GM12878 (cell line): ENCODE data around the gene DENND10. TPM values are rescaled to one million over a fixed set of nuclear protein-coding genes. Genes with fewer than 3 reads are reported as not detected.

ENCODE experiments used
- ATAC-seq: fragments of 200-7000 bp; cut with Tn5 transposase; 3 replicates; pipeline ENCODE4 v1.9.1; 2020; ENCODE audit warnings: mild to moderate bottlenecking, moderate library complexity
- Bru-seq: library from RNA; stranded (reverse); fragments of 400-500 nt; gene quantifications from one replicate; lab custom pipeline; 2021; lab: Mats Ljungman, UMichigan
- BruChase-seq, 2 experiments: library from RNA; stranded (reverse); fragments of 400-500 nt; gene quantifications; one replicate each; lab custom pipeline; 2021; lab: Mats Ljungman, UMichigan
- BruUV-seq: library from RNA; stranded (reverse); fragments of 400-500 nt; replicated peaks from 2 replicates; lab custom pipeline; 2021; lab: Mats Ljungman, UMichigan
- CTCF ChIA-PET: fragments of 300-600 bp; sonication (Branson Sonifier 250); formaldehyde crosslinking; extraction: SDS; loops from one replicate; lab custom pipeline; 2021; ENCODE audit warnings: inconsistent platforms; lab: Yijun Ruan, JAX
- POLR2A ChIA-PET: fragments of 350-600 bp; formaldehyde crosslinking; extraction: SDS; loops from one replicate; lab custom pipeline; 2021; ENCODE audit warnings: inconsistent platforms; lab: Charles Lee
- RAD21 ChIA-PET: fragments of 300-600 bp; sonication (Branson Sonifier 250); formaldehyde crosslinking; loops from one replicate; lab custom pipeline; 2023; ENCODE audit warnings: antibody characterized with exemption; ENCODE audit not compliant: unreplicated experiment; lab: Charles Lee
- SMC1A ChIA-PET: fragments of 300-600 bp; sonication (Branson Sonifier 250); formaldehyde crosslinking; loops from one replicate; lab custom pipeline; 2023; ENCODE audit not compliant: unreplicated experiment, uncharacterized antibody; lab: Charles Lee
- DNase-seq: peaks from one replicate; pipeline ENCODE4 v3.0.0-alpha.2; 2011; ENCODE audit warnings: low read depth, low spot score
- FAIRE-seq: peaks from 3 replicates; lab custom pipeline; 2011; peaks lifted over from hg19 to GRCh38; lab: Jason Lieb, UNC
- H2AFZ ChIP-seq: 2 replicates; pipeline ENCODE4 v1.6.0; 2011; ENCODE audit warnings: low read depth, low read length, control low read depth; ENCODE audit not compliant: control insufficient read depth
- H3K27ac ChIP-seq: 2 replicates; pipeline ENCODE4 v1.5.1; 2011; ENCODE audit warnings: control low read depth; ENCODE audit not compliant: control insufficient read depth, insufficient read depth
- H3K27me3 ChIP-seq, 2 experiments: replicated peaks in 1 of 2; 2 replicates each; pipeline versions ENCODE4 v1.6.0 to v1.6.1; 2011; ENCODE audit warnings: low read length in 1 of 2; ENCODE audit not compliant: control insufficient read depth in 2 of 2, insufficient read depth in 2 of 2
- H3K36me3 ChIP-seq, 2 experiments: 2 replicates each; pipeline ENCODE4 v1.5.1; 2011; ENCODE audit warnings: low read length in 1 of 2; ENCODE audit not compliant: control insufficient read depth in 2 of 2, insufficient read depth in 2 of 2
- H3K4me1 ChIP-seq: 2 replicates; pipeline ENCODE4 v1.6.1; 2011; ENCODE audit warnings: mild to moderate bottlenecking, low read length, moderate library complexity, mixed read lengths; ENCODE audit not compliant: control insufficient read depth, insufficient read depth
- H3K4me2 ChIP-seq: 2 replicates; pipeline ENCODE4 v1.6.0; 2011; ENCODE audit warnings: control low read depth; ENCODE audit not compliant: control insufficient read depth, insufficient read depth
- H3K4me3 ChIP-seq: fragments of 200-600 bp; sonication (generic); 2 replicates; pipeline ENCODE4 v1.5.1; 2016
- H3K79me2 ChIP-seq: 2 replicates; pipeline ENCODE4 v1.6.0; 2011; ENCODE audit warnings: low read length; ENCODE audit not compliant: control insufficient read depth, insufficient read depth
- H3K9ac ChIP-seq: 2 replicates; pipeline ENCODE4 v1.8.0; 2011; ENCODE audit warnings: low read length, control low read depth, mixed read lengths; ENCODE audit not compliant: control insufficient read depth, insufficient read depth
- H3K9me3 ChIP-seq: replicated peaks from 3 replicates; pipeline ENCODE4 v1.5.1; 2011; ENCODE audit warnings: mild to moderate bottlenecking, low read length; ENCODE audit not compliant: control insufficient read depth, insufficient read depth
- H4K20me1 ChIP-seq: 2 replicates; pipeline ENCODE4 v1.6.0; 2011; ENCODE audit not compliant: control insufficient read depth, insufficient read depth
- BHLHE40 ChIP-seq, 2 experiments: fragments of 450-650 bp in 1 of 2; IDR thresholded peaks; 2 replicates each; pipeline ENCODE4 v1.6.1; 2011 to 2017; ENCODE audit warnings: low read depth in 2 of 2, borderline replicate concordance in 1 of 2, improper control_type of control experiment in 1 of 2, low read length in 1 of 2, mild to moderate bottlenecking in 1 of 2
- TAF1 ChIP-seq: IDR thresholded peaks from 2 replicates; pipeline ENCODE4 v1.6.1; 2011; ENCODE audit warnings: mild to moderate bottlenecking, low read depth, low read length, borderline replicate concordance
- WGBS: methylation state at CpG from one replicate; pipeline ENCODE4 v1.1.6; 2016; ENCODE audit warnings: low lambda C conversion rate; ENCODE audit not compliant: insufficient replicate concordance, insufficient coverage; ENCODE audit errors: missing lambda C conversion rate; 5-methylcytosine and 5-hydroxymethylcytosine counted together
- in situ Hi-C: fragments of 300-500 bp; cut with MboI; formaldehyde crosslinking; loops from 9 replicates; pipeline ENCODE4 v1.14.3; 2018; ENCODE audit warnings: mixed read lengths
- intact Hi-C: fragments of 100-400 bp; cut with micrococcal nuclease; formaldehyde crosslinking; loops from one replicate; pipeline ENCODE4 v1.14.2; 2022; ENCODE audit not compliant: unreplicated experiment
- long read RNA-seq, 2 experiments: library from polyadenylated mRNA; unstranded; transcript quantifications; one replicate each; pipeline ENCODE4 v2.0.0, GENCODE V29; 2019 to 2020
- polyA minus RNA-seq, 3 experiments: library from RNA; depleted of rRNA, polyadenylated mRNA; stranded (reverse); fragments of >200 nt; gene quantifications; 2 replicates each; pipeline ENCODE4 v1.2.3, GENCODE V29; 2011
- polyA plus RNA-seq, 11 experiments: library from polyadenylated mRNA; depleted of rRNA in 4 of 11; unstranded in 6 of 11; stranded (reverse) in 5 of 11; fragments of >200 nt; fragmentation: Nextera tagmentation in 4 of 11; fragmentation: Illumina TruSeq in 1 of 11; extraction: Ambion mirVana in 4 of 11; extraction: Trizol in 1 of 11; gene quantifications; 1 replicate in 1 of 11; 2 replicates in 10 of 11; pipeline versions ENCODE4 v1.2.1 to v1.2.3, GENCODE V29; 2011 to 2016; ENCODE audit warnings: inconsistent platforms in 2 of 11, missing spikeins in 2 of 11, low read depth in 1 of 11
- total RNA-seq, 4 experiments: library from RNA; depleted of rRNA in 3 of 4; stranded (reverse); fragments of >200 nt in 3 of 4; fragmentation: Illumina TruSeq in 1 of 4; extraction: Trizol in 1 of 4; gene quantifications; 2 replicates each; pipeline versions ENCODE4 v1.2.1 to v1.2.3, GENCODE V29; 2013 to 2021
- TF ChIP-seq, protein P1 (sequence below): fragments of 450-650 bp; IDR thresholded peaks from 2 replicates; pipeline ENCODE4 v1.6.1; 2017; ENCODE audit warnings: mild to moderate bottlenecking, moderate library complexity
- TF ChIP-seq, protein P2 (sequence below): IDR thresholded peaks from 2 replicates; pipeline ENCODE4 v1.6.1; 2012; ENCODE audit warnings: mild to moderate bottlenecking, low read depth, low read length
- TF ChIP-seq, protein P3 (sequence below): IDR thresholded peaks from 2 replicates; pipeline ENCODE4 v1.6.1; 2011; ENCODE audit warnings: mild to moderate bottlenecking, low read depth, low read length, moderate library complexity; ENCODE audit not compliant: insufficient replicate concordance

DENND10 gene, protein sequence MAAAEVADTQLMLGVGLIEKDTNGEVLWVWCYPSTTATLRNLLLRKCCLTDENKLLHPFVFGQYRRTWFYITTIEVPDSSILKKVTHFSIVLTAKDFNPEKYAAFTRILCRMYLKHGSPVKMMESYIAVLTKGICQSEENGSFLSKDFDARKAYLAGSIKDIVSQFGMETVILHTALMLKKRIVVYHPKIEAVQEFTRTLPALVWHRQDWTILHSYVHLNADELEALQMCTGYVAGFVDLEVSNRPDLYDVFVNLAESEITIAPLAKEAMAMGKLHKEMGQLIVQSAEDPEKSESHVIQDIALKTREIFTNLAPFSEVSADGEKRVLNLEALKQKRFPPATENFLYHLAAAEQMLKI
- 21.6 and 24.7 TPM in 2 replicates for total RNA-seq (2013; cell fraction: nucleolus; rRNA removed)
- total RNA-seq (2014; rRNA removed), result 30.0 and 35.7 TPM in 2 replicates
- total RNA-seq (2014; rRNA removed; fragmentation: Illumina TruSeq; extraction: Trizol), result 23.8 and 30.8 TPM in 2 replicates
- 21.5 and 26.6 TPM in 2 replicates for total RNA-seq (2021)
- 10.6 TPM for polyA plus RNA-seq (2011; ENCODE audit: low read depth)
- polyA plus RNA-seq (2011; rRNA removed), result 25.8 and 32.9 TPM in 2 replicates
- polyA plus RNA-seq (2011; cell fraction: cytosol; rRNA removed), result 17.0 and 18.3 TPM in 2 replicates
- 12.1 and 14.0 TPM in 2 replicates for polyA plus RNA-seq (2011; cell fraction: nucleus; rRNA removed)
- polyA plus RNA-seq (2012), result 17.9 and 18.3 TPM in 2 replicates
- 29.7 and 31.9 TPM in 2 replicates for polyA plus RNA-seq (2014; fragmentation: Illumina TruSeq; extraction: Trizol)
- polyA plus RNA-seq (2014; fragmentation: Nextera tagmentation; extraction: Ambion mirVana), result 10 to 100 TPM; 23.7 to 39.8 TPM
- polyA plus RNA-seq (2014; rRNA removed), result 20.9 and 26.6 TPM in 2 replicates
- 10 to 100 TPM; 25.7 to 28.1 TPM for polyA plus RNA-seq (2016; fragmentation: Nextera tagmentation; extraction: Ambion mirVana)
- polyA minus RNA-seq (2011; rRNA and poly(A)+ RNA removed), result 15.5 and 18.9 TPM in 2 replicates
- 7.2 and 9.4 TPM in 2 replicates for polyA minus RNA-seq (2011; cell fraction: cytosol; rRNA and poly(A)+ RNA removed)
- polyA minus RNA-seq (2011; cell fraction: nucleus; rRNA and poly(A)+ RNA removed), result 8.3 and 12.6 TPM in 2 replicates
- percentile 58 among the genes with signal in this experiment for Bru-seq, nascent RNA
- percentile 52 among the genes with signal in this experiment for BruChase-seq, experiment 1, labeled RNA remaining after a 6-hour chase
- BruChase-seq, experiment 2, labeled RNA remaining after a 2-hour chase, result percentile 55 among the genes with signal in this experiment
- long read RNA-seq, experiment 1, transcript FAM45A-201 (9 exons, 1,648 nt), result major isoform, 8 of 18 reads
- long read RNA-seq, experiment 1, partial matches to known transcripts, result 0 of 18 reads
- long read RNA-seq, experiment 1, other reads (novel, unspliced or antisense), result 8 of 18 reads
- long read RNA-seq, experiment 2, transcript FAM45A-201 (9 exons, 1,648 nt), result major isoform, 60 of 101 reads
- long read RNA-seq, experiment 2, partial matches to known transcripts, result 4 of 101 reads
- long read RNA-seq, experiment 2, other reads (novel, unspliced or antisense), result 35 of 101 reads

DNA sequence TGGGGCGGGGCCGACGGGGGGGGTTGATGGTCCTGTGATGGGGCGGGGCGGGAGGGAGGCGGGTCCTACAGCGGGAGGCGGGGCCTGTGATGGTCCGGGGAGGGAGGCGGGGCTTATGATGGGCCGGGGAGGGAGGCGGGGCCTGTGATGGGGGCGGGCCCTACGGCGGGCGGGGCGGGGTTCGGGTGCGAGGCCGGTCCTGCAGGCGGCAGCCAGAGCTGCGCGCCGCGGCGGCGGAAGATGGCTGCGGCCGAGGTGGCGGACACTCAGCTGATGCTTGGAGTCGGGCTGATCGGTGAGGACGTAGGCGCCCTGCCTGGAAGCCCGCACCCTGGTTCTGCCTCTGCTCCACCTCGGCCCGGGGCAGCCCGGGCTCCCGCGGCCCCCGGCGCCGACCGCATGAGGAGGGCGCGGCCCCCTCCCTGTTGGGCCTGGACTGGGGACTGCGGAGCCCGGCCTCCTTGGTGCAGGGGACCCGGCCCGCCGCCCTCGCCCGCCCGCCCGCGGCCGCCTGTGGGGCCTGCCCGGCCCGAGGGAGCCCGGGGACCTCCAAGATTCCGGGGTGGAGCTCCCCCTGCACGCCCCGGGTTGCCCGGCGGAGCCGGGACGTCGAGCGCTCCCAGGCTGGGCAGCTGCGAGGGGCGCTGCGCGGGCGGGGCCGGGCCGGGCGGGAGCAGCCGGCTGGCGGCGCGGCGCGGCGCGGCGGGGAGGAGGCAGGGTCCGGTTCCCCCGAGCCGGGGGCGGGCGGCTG, at the start of gene DENND10:
Gene DENND10, plus strand, starts transcription at position 211 of the 751 bp plus-strand sequence. Its CDS starts 30 bp downstream, at position 241.
- Histone ChIP-seq H3K4me1 (peaks cover 5% of the 10 kb centered on the region), H3K4me3 (peak within 1 kb of the TSS; percentile 76), H3K4me2 (peak within 1 kb of the TSS; percentile 90), H3K27ac (no peak within 1 kb of the TSS), H3K27me3 (no peaks in the 10 kb centered on the region), H3K9ac (peak within 1 kb of the TSS; percentile 78), H3K79me2 (peaks cover 6% of the 10 kb centered on the region), H3K9me3 (no peaks in the 10 kb centered on the region), H4K20me1 (no peaks in the 10 kb centered on the region), H3K36me3 (no peaks in the 10 kb centered on the region), H2AFZ (peak within 1 kb of the TSS; percentile 84)
- FAIRE-seq (no peak), ATAC-seq (peak; percentile 94), DNase-seq (no peak)
- in situ Hi-C loops (no loop called here), intact Hi-C loops (no loop called here)
- 3% methylated on average over 27 of the region's 91 CpGs for WGBS
- ChIA-PET POLR2A (interaction anchor here (0.6 to 1.7 kb wide), 13 partner anchors 8 to 198 kb away, joined by 3 to 6 read pairs (median 3); no protein-coding TSS in a partner anchor), CTCF (interaction anchor here (1.0 to 1.7 kb wide), 6 partner anchors 12 to 339 kb away, joined by 3 to 7 read pairs (median 4); partner anchors contain the start of gene SFXN4), RAD21 (interaction anchor here (0.8 to 1.9 kb wide), 7 partner anchors 10 to 28 kb away, joined by 3 to 8 read pairs (median 4); no protein-coding TSS in a partner anchor), SMC1A (interaction anchor here (0.7 to 2.5 kb wide), 4 partner anchors 16 to 27 kb away, joined by 3 to 9 read pairs (median 6); no protein-coding TSS in a partner anchor)
- no TSS peak for BruUV-seq
- TF ChIP-seq, protein P1, sequence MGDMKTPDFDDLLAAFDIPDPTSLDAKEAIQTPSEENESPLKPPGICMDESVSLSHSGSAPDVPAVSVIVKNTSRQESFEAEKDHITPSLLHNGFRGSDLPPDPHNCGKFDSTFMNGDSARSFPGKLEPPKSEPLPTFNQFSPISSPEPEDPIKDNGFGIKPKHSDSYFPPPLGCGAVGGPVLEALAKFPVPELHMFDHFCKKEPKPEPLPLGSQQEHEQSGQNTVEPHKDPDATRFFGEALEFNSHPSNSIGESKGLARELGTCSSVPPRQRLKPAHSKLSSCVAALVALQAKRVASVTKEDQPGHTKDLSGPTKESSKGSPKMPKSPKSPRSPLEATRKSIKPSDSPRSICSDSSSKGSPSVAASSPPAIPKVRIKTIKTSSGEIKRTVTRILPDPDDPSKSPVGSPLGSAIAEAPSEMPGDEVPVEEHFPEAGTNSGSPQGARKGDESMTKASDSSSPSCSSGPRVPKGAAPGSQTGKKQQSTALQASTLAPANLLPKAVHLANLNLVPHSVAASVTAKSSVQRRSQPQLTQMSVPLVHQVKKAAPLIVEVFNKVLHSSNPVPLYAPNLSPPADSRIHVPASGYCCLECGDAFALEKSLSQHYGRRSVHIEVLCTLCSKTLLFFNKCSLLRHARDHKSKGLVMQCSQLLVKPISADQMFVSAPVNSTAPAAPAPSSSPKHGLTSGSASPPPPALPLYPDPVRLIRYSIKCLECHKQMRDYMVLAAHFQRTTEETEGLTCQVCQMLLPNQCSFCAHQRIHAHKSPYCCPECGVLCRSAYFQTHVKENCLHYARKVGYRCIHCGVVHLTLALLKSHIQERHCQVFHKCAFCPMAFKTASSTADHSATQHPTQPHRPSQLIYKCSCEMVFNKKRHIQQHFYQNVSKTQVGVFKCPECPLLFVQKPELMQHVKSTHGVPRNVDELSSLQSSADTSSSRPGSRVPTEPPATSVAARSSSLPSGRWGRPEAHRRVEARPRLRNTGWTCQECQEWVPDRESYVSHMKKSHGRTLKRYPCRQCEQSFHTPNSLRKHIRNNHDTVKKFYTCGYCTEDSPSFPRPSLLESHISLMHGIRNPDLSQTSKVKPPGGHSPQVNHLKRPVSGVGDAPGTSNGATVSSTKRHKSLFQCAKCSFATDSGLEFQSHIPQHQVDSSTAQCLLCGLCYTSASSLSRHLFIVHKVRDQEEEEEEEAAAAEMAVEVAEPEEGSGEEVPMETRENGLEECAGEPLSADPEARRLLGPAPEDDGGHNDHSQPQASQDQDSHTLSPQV, result no peak
- TF ChIP-seq, protein P2, sequence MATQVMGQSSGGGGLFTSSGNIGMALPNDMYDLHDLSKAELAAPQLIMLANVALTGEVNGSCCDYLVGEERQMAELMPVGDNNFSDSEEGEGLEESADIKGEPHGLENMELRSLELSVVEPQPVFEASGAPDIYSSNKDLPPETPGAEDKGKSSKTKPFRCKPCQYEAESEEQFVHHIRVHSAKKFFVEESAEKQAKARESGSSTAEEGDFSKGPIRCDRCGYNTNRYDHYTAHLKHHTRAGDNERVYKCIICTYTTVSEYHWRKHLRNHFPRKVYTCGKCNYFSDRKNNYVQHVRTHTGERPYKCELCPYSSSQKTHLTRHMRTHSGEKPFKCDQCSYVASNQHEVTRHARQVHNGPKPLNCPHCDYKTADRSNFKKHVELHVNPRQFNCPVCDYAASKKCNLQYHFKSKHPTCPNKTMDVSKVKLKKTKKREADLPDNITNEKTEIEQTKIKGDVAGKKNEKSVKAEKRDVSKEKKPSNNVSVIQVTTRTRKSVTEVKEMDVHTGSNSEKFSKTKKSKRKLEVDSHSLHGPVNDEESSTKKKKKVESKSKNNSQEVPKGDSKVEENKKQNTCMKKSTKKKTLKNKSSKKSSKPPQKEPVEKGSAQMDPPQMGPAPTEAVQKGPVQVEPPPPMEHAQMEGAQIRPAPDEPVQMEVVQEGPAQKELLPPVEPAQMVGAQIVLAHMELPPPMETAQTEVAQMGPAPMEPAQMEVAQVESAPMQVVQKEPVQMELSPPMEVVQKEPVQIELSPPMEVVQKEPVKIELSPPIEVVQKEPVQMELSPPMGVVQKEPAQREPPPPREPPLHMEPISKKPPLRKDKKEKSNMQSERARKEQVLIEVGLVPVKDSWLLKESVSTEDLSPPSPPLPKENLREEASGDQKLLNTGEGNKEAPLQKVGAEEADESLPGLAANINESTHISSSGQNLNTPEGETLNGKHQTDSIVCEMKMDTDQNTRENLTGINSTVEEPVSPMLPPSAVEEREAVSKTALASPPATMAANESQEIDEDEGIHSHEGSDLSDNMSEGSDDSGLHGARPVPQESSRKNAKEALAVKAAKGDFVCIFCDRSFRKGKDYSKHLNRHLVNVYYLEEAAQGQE, result no peak
- TF ChIP-seq, protein P3, sequence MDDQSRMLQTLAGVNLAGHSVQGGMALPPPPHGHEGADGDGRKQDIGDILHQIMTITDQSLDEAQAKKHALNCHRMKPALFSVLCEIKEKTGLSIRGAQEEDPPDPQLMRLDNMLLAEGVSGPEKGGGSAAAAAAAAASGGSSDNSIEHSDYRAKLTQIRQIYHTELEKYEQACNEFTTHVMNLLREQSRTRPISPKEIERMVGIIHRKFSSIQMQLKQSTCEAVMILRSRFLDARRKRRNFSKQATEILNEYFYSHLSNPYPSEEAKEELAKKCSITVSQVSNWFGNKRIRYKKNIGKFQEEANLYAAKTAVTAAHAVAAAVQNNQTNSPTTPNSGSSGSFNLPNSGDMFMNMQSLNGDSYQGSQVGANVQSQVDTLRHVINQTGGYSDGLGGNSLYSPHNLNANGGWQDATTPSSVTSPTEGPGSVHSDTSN, result no peak
- no peak; a peak in 1 of 4 replicates for TF ChIP-seq BHLHE40 (IDR thresholded peaks at IDR 0.05; ENCODE audit: borderline replicate concordance in 1 of 2, low read depth in 2 of 2, low read length in 1 of 2)
- peak; percentile 66; the same call in 1 of the 2 replicates for TF ChIP-seq TAF1
